ENCODE results near the gene RAD9A. TPM values are rescaled to one million over a fixed set of nuclear protein-coding genes. Genes with fewer than 3 reads are reported as not detected.

Gene RAD9A
- total and polyA plus RNA-seq, 2 of the 4 experiments (the other 2 are of a cell fraction), result 2.0 to 10.3 TPM

DNA sequence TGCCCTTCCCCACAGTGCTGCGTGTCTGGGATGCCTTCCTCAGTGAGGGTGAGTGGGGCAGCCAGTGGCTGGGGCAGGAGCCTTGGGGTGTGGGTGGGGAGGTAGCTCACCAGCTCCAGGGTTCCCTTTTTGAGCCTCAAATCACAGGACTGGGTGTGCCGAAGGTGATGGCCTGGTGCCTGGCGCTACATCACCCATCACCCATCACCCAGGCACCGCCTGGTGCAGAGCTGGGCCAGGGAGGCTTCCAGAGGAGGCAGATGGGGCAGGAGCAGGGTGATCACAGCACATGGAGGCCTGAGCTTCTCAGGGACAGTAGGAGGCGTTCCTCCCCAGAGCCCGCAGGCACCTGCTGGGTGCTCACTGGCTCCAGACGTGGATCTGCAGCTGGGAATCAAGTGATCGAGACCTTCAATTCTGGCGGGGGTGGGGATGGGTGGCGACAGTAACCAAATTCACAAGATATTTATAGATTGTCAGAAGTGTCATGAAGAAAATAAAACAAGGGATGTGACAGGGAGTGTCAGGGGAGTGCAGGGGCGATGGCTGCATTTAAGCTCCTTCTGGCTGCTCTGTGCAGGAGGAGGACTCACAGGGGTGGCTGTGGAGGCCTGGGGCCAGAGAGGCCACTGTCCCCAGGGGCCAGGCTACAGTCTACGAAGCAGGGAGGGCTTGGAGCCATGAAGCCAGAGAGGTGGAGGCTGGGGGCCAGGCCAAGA is 15.3 kb downstream of the RAD9A start:
- no peak overlapping the region; the same call in 1 of the 2 replicates for H2AK5ac ChIP-seq (ENCODE audit: low read depth, low read length)
- H3K4me3 ChIP-seq (ENCODE audit: insufficient read depth, low read depth, low read length), result no peak overlapping the region
- peak overlapping the region; percentile 24 for H2AK9ac ChIP-seq (replicated peaks; ENCODE audit: low read depth, low read length, poor library complexity)
- H3K56ac ChIP-seq (ENCODE audit: extremely low read depth, insufficient read depth, low read length), result no peak overlapping the region
- no peaks in the 10 kb centered on the region for H3K9me1 ChIP-seq (ENCODE audit: insufficient read depth, low read length)
- no peak overlapping the region for H3K27ac ChIP-seq (ENCODE audit: insufficient read depth, low read length)
- DNase-seq (no peak), ATAC-seq (ENCODE audit: low read depth) (peak; percentile 25; the same call in 1 of the 2 replicates)
- H2BK5ac ChIP-seq (ENCODE audit: low read depth, low read length, poor library complexity, severe bottlenecking), result no peak overlapping the region
- POLR2A ChIA-PET (ENCODE audit: unreplicated experiment), result interaction anchor here (0.6 kb wide), 2 partner anchors 31 to 107 kb away, joined by 6 to 12 read pairs; partner anchors contain the start of gene PTPRCAP
- no peak overlapping the region for H3K23ac ChIP-seq (ENCODE audit: low read depth, low read length)
- no peak overlapping the region for H4K8ac ChIP-seq (ENCODE audit: low read depth in 2 of 2, low read length in 2 of 2)
- H3K18ac ChIP-seq (ENCODE audit: low read depth, low read length), result no peak overlapping the region
- no peaks in the 10 kb centered on the region for H3K9me3 ChIP-seq (ENCODE audit: control insufficient read depth, insufficient read depth, low read length)
- H2BK20ac ChIP-seq (ENCODE audit: low read depth, low read length), result no peak overlapping the region
- WGBS, 2 experiments (ENCODE audit: extremely low coverage in 2 of 2, insufficient read length in 1 of 2), result 27% methylated on average over 6 of the region's 12 CpGs; no CpG with 5 or more reads in 1 of the 2 experiments
- CTCF ChIA-PET, result interaction anchor here (0.6 kb wide), 1 partner anchor 13 kb away, joined by 4 read pairs; no protein-coding TSS in a partner anchor
- intact Hi-C loops (cut with micrococcal nuclease), result no loop called here
- in situ Hi-C loops (cut with MboI; ENCODE audit: low sequenced_read_pairs), result no loop called here
- H3K14ac ChIP-seq (replicated peaks; ENCODE audit: low read depth, low read length), result no peak overlapping the region
- H2BK15ac ChIP-seq (ENCODE audit: low read depth, low read length), result no peak overlapping the region
- peaks cover under 1% of the 10 kb centered on the region; the same call in 1 of the 2 replicates for H3K4me1 ChIP-seq (ENCODE audit: control insufficient read depth, insufficient read depth, low read length)
- H2AFZ ChIP-seq (replicated peaks; ENCODE audit: low read length, poor library complexity), result no peak overlapping the region
- H4K5ac ChIP-seq (ENCODE audit: low read depth, low read length), result no peak overlapping the region
- H3K4ac ChIP-seq (ENCODE audit: low read depth, low read length), result no peak overlapping the region
- H3K36me3 ChIP-seq (ENCODE audit: control insufficient read depth, insufficient read depth, low read length), result no peaks in the 10 kb centered on the region
- H4K91ac ChIP-seq (ENCODE audit: insufficient read depth, low read depth, low read length), result no peak overlapping the region
- BruUV-seq (replicated peaks), result no TSS peak
- H2BK120ac ChIP-seq (ENCODE audit: low read depth, low read length), result no peak overlapping the region
- H4K20me1 ChIP-seq (ENCODE audit: insufficient read depth, low read length), result no peaks in the 10 kb centered on the region
- no peaks in the 10 kb centered on the region for H3K79me1 ChIP-seq (ENCODE audit: low read depth in 1 of 2, low read length in 2 of 2)
- no peak for TF ChIP-seq RCOR1 (IDR thresholded peaks at IDR 0.05; ENCODE audit: insufficient replicate concordance, low read length)
- no peak for TF ChIP-seq FOS (IDR thresholded peaks at IDR 0.05; ENCODE audit: low read depth, low read length)
- no peak for TF ChIP-seq POLR2A (IDR thresholded peaks at IDR 0.05; ENCODE audit: low read depth, low read length)
- no peak for TF ChIP-seq CHD1 (IDR thresholded peaks at IDR 0.05; ENCODE audit: low read depth, low read length)
- TF ChIP-seq, protein P1, sequence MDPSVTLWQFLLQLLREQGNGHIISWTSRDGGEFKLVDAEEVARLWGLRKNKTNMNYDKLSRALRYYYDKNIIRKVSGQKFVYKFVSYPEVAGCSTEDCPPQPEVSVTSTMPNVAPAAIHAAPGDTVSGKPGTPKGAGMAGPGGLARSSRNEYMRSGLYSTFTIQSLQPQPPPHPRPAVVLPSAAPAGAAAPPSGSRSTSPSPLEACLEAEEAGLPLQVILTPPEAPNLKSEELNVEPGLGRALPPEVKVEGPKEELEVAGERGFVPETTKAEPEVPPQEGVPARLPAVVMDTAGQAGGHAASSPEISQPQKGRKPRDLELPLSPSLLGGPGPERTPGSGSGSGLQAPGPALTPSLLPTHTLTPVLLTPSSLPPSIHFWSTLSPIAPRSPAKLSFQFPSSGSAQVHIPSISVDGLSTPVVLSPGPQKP (IDR thresholded peaks at IDR 0.05; ENCODE audit: borderline replicate concordance, low read depth, low read length), result no peak
- no peak for TF ChIP-seq RAD21 (IDR thresholded peaks at IDR 0.05; ENCODE audit: low read length)
- TF ChIP-seq, protein P2, sequence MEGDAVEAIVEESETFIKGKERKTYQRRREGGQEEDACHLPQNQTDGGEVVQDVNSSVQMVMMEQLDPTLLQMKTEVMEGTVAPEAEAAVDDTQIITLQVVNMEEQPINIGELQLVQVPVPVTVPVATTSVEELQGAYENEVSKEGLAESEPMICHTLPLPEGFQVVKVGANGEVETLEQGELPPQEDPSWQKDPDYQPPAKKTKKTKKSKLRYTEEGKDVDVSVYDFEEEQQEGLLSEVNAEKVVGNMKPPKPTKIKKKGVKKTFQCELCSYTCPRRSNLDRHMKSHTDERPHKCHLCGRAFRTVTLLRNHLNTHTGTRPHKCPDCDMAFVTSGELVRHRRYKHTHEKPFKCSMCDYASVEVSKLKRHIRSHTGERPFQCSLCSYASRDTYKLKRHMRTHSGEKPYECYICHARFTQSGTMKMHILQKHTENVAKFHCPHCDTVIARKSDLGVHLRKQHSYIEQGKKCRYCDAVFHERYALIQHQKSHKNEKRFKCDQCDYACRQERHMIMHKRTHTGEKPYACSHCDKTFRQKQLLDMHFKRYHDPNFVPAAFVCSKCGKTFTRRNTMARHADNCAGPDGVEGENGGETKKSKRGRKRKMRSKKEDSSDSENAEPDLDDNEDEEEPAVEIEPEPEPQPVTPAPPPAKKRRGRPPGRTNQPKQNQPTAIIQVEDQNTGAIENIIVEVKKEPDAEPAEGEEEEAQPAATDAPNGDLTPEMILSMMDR (conservative IDR thresholded peaks at IDR 0.05; ENCODE audit: low read depth, low read length), result no peak
- no peak for TF ChIP-seq CEBPB (IDR thresholded peaks at IDR 0.05; ENCODE audit: low read depth, low read length)
- TF ChIP-seq SMC3 (IDR thresholded peaks at IDR 0.05; ENCODE audit: low read depth, low read length), result no peak
- no peak for TF ChIP-seq NFE2L2 (IDR thresholded peaks at IDR 0.05; ENCODE audit: low read depth, low read length)
- TF ChIP-seq MAFK (IDR thresholded peaks at IDR 0.05; ENCODE audit: low read depth, low read length), result no peak
- no peak overlapping the region for H3K4me2 ChIP-seq (ENCODE audit: low read depth, low read length)
- dilution Hi-C loops (cut with HindIII; ENCODE audit: low sequenced_read_pairs, unreplicated experiment), result no loop called here
- H3K9ac ChIP-seq (ENCODE audit: low read depth, low read length), result no peak overlapping the region
- H3K27me3 ChIP-seq (ENCODE audit: control insufficient read depth, insufficient read depth, low read length), result peaks cover 44% of the 10 kb centered on the region
